Measurements from ENCODE around the gene TMEFF2.

GRCh38 chr2:192067631-192068030 is 127.1 kb downstream of the TMEFF2 start:
- no peak for TF ChIP-seq CTCF (IDR thresholded peaks at IDR 0.05)
- TF ChIP-seq ZFX (IDR thresholded peaks at IDR 0.05; ENCODE audit: borderline replicate concordance), result no peak

Data from 22Rv1 (cell line).